ENCODE results near the gene AP2B1. TPM values are rescaled to one million over a fixed set of nuclear protein-coding genes. Genes with fewer than 3 reads are reported as not detected.
"Not testable (repeated sequence)": the region's sequence is repeated elsewhere in the genome, so short reads cannot be mapped to it uniquely, and the experiment has no call there.

AP2B1 gene
- polyA plus RNA-seq, 1 donor (not counting 4 experiments of a cell fraction or from before 2014, with no cell fraction given), result 189 TPM

DNA sequence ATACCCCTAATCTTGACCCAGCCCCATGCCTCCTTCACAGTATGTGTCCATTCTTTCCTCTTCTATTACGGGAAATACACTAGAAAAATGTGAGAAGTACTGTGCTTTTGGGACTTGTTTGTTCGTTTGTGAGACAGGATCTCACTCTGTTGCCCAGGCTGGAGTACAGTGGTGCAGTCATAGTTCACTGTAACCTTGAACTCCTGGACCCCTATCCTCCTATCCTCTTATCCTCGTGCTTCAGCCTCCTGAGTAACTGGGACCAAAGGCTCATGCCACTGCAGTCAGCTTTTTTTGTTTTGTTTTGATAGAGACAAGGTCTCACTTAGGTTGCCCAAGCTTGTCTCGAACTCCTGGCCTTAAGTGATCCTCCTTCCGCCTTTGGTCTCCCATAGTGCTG lies 114.4 kb downstream of the AP2B1 start:
- Histone ChIP-seq H3K9ac (ENCODE audit: control insufficient read depth, extremely low read depth, insufficient read depth, low read length) (no peak overlapping the region), H3K27ac (ENCODE audit: control insufficient read depth, insufficient read depth, low read length) (no peak overlapping the region), H4K20me1 (ENCODE audit: control insufficient read depth, extremely low read depth, insufficient read depth, low read length) (no peaks in the 10 kb centered on the region), H3K27me3 (ENCODE audit: control insufficient read depth, extremely low read depth, insufficient read depth, low read length) (no peaks in the 10 kb centered on the region), H3K4me2 (ENCODE audit: control insufficient read depth, extremely low read depth, insufficient read depth, low read depth, low read length) (no peak overlapping the region), H2AFZ (ENCODE audit: control insufficient read depth, low read length) (no peak overlapping the region), H3K36me3 (ENCODE audit: control insufficient read depth in 2 of 2, extremely low read depth in 1 of 2, insufficient read depth in 2 of 2, low read length in 2 of 2) (peaks cover 0 to 2% of the 10 kb centered on the region in 2 experiments), H3K9me3 (ENCODE audit: control insufficient read depth, low read depth, low read length) (no peaks in the 10 kb centered on the region), H3K4me3 (ENCODE audit: control insufficient read depth in 2 of 3, extremely low read depth in 1 of 3, insufficient read depth in 2 of 3, low read depth in 1 of 3, low read length in 3 of 3) (no peak overlapping the region), H3K79me2 (ENCODE audit: control insufficient read depth, insufficient read depth, low read length) (no peaks in the 10 kb centered on the region), H3K4me1 (ENCODE audit: control insufficient read depth, extremely low read depth, insufficient read depth, low read length) (no peaks in the 10 kb centered on the region), H3K9me1 (ENCODE audit: control insufficient read depth, extremely low read depth, insufficient read depth, low read length) (no peaks in the 10 kb centered on the region)
- no peak for TF ChIP-seq EZH2 (IDR thresholded peaks at IDR 0.05; ENCODE audit: low read length)
- TF ChIP-seq, protein P1, sequence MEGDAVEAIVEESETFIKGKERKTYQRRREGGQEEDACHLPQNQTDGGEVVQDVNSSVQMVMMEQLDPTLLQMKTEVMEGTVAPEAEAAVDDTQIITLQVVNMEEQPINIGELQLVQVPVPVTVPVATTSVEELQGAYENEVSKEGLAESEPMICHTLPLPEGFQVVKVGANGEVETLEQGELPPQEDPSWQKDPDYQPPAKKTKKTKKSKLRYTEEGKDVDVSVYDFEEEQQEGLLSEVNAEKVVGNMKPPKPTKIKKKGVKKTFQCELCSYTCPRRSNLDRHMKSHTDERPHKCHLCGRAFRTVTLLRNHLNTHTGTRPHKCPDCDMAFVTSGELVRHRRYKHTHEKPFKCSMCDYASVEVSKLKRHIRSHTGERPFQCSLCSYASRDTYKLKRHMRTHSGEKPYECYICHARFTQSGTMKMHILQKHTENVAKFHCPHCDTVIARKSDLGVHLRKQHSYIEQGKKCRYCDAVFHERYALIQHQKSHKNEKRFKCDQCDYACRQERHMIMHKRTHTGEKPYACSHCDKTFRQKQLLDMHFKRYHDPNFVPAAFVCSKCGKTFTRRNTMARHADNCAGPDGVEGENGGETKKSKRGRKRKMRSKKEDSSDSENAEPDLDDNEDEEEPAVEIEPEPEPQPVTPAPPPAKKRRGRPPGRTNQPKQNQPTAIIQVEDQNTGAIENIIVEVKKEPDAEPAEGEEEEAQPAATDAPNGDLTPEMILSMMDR (optimal IDR thresholded peaks at IDR 0.05 in 1 of 3, IDR thresholded peaks at IDR 0.05 in 1 of 3, conservative IDR thresholded peaks at IDR 0.05 in 1 of 3; ENCODE audit: extremely low read depth in 1 of 3, insufficient read depth in 2 of 3, low read length in 3 of 3), result no peak
- no peak for DNase-seq (ENCODE audit: low read depth, low spot score)
- dilution Hi-C loops (cut with MboI; ENCODE audit: extremely low pct_ligation_motif_present, low sequenced_read_pairs), result no loop called here
- FAIRE-seq, result no peak

DNA sequence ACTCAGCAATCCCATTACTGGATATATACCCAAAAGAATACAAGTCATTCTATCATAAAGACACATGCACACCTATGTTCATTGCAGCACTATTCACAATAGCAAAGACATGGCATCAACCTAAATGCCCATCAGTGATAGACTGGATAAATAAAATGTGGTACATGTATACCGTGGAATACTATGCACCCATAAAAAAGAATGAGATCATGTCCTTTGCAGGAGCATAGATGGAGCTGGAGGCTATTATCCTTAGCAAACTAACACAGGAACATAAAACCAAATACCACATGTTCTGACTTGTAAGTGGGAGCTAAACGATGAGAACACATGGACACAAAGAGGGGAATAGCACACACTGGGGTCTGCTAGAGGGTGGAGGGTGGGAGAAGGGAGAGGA lies 116.2 kb downstream of the AP2B1 start:
- H3K4me2 ChIP-seq (ENCODE audit: control insufficient read depth, extremely low read depth, insufficient read depth, low read depth, low read length); H2AFZ ChIP-seq (ENCODE audit: control insufficient read depth, low read length); H3K36me3 ChIP-seq (ENCODE audit: control insufficient read depth in 2 of 2, extremely low read depth in 1 of 2, insufficient read depth in 2 of 2, low read length in 2 of 2); H3K9ac ChIP-seq (ENCODE audit: control insufficient read depth, extremely low read depth, insufficient read depth, low read length); H3K79me2 ChIP-seq (ENCODE audit: control insufficient read depth, insufficient read depth, low read length); H3K9me3 ChIP-seq (ENCODE audit: control insufficient read depth, low read depth, low read length); H3K27me3 ChIP-seq (ENCODE audit: control insufficient read depth, extremely low read depth, insufficient read depth, low read length); H3K4me1 ChIP-seq (ENCODE audit: control insufficient read depth, extremely low read depth, insufficient read depth, low read length); dilution Hi-C loops (cut with MboI; ENCODE audit: extremely low pct_ligation_motif_present, low sequenced_read_pairs); FAIRE-seq; H3K9me1 ChIP-seq (ENCODE audit: control insufficient read depth, extremely low read depth, insufficient read depth, low read length); DNase-seq (ENCODE audit: low read depth, low spot score); H3K27ac ChIP-seq (ENCODE audit: control insufficient read depth, insufficient read depth, low read length); H3K4me3 ChIP-seq (ENCODE audit: control insufficient read depth in 2 of 3, extremely low read depth in 1 of 3, insufficient read depth in 2 of 3, low read depth in 1 of 3, low read length in 3 of 3); H4K20me1 ChIP-seq (ENCODE audit: control insufficient read depth, extremely low read depth, insufficient read depth, low read length): not testable (repeated sequence)

DNA sequence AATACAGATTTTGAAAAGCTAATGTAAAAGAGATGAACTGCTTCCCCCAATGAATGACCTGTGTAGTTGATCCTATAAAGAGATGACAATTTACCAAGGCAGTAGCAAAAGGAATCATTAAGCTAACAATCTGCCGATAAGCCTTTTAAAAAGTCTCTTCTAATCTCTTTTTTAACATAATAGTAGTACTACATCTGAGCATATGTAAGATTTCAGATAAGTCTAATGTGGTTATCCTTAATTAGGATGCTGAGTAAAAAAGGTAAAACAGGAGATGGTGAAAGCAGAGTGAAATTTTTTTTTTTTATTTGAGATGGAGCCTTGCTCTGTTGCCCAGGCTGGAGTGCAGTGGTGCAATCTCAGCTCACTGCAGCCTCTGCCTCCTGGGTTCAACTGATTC lies 118.1 kb downstream of the AP2B1 start:
- no peak for DNase-seq (ENCODE audit: low read depth, low spot score)
- no peak overlapping the region for H2AFZ ChIP-seq (ENCODE audit: control insufficient read depth, low read length)
- no peak for FAIRE-seq
- H3K4me1 ChIP-seq (ENCODE audit: control insufficient read depth, extremely low read depth, insufficient read depth, low read length), result peaks cover 6% of the 10 kb centered on the region
- H4K20me1 ChIP-seq (ENCODE audit: control insufficient read depth, extremely low read depth, insufficient read depth, low read length), result no peaks in the 10 kb centered on the region
- H3K9ac ChIP-seq (ENCODE audit: control insufficient read depth, extremely low read depth, insufficient read depth, low read length), result no peak overlapping the region
- H3K9me3 ChIP-seq (ENCODE audit: control insufficient read depth, low read depth, low read length), result no peaks in the 10 kb centered on the region
- dilution Hi-C loops (cut with MboI; ENCODE audit: extremely low pct_ligation_motif_present, low sequenced_read_pairs), result no loop called here
- no peak for TF ChIP-seq EZH2 (IDR thresholded peaks at IDR 0.05; ENCODE audit: low read length)
- TF ChIP-seq, protein P1 (optimal IDR thresholded peaks at IDR 0.05 in 1 of 3, IDR thresholded peaks at IDR 0.05 in 1 of 3, conservative IDR thresholded peaks at IDR 0.05 in 1 of 3; ENCODE audit: extremely low read depth in 1 of 3, insufficient read depth in 2 of 3, low read length in 3 of 3), result no peak
- no peaks in the 10 kb centered on the region for H3K27me3 ChIP-seq (ENCODE audit: control insufficient read depth, extremely low read depth, insufficient read depth, low read length)
- no peaks in the 10 kb centered on the region for H3K79me2 ChIP-seq (ENCODE audit: control insufficient read depth, insufficient read depth, low read length)
- no peak overlapping the region for H3K27ac ChIP-seq (ENCODE audit: control insufficient read depth, insufficient read depth, low read length)
- H3K9me1 ChIP-seq (ENCODE audit: control insufficient read depth, extremely low read depth, insufficient read depth, low read length), result no peaks in the 10 kb centered on the region
- no peak overlapping the region for H3K4me3 ChIP-seq (ENCODE audit: control insufficient read depth in 2 of 3, extremely low read depth in 1 of 3, insufficient read depth in 2 of 3, low read depth in 1 of 3, low read length in 3 of 3)
- H3K4me2 ChIP-seq (ENCODE audit: control insufficient read depth, extremely low read depth, insufficient read depth, low read depth, low read length), result no peak overlapping the region
- H3K36me3 ChIP-seq (ENCODE audit: control insufficient read depth in 2 of 2, extremely low read depth in 1 of 2, insufficient read depth in 2 of 2, low read length in 2 of 2), result peaks cover 7% of the 10 kb centered on the region in 2 experiments
